GM21737 (cell line): ENCODE data around the gene GDPGP1.

Experiments used
- ATAC-seq: cut with Tn5 transposase; IDR thresholded peaks from one replicate; pipeline ENCODE4 v1.9.1; 2021; ENCODE audit warnings: mild to moderate bottlenecking, moderate library complexity; ENCODE audit not compliant: unreplicated experiment

The GDPGP1 gene

DNA sequence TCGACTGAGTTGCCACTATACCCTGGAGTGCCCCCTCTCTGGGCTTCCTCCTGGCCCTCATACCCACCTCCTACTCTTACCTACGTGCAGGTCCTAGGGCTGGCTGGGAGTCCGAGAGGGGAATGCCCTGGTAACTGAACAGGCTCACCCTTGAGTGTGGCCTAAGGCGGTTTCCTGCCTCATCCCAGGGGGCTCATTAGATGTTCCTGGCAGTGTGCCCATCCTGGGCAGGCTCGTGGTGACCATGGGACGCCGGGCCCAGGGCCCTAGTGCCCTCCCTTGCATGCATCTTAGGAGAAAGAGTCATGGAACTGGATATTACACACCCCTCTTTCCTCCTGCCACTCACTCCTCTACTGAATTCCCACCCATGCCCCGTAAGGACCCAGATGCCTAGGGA lies 30.1 kb upstream of the GDPGP1 start:
- no peak for ATAC-seq

DNA sequence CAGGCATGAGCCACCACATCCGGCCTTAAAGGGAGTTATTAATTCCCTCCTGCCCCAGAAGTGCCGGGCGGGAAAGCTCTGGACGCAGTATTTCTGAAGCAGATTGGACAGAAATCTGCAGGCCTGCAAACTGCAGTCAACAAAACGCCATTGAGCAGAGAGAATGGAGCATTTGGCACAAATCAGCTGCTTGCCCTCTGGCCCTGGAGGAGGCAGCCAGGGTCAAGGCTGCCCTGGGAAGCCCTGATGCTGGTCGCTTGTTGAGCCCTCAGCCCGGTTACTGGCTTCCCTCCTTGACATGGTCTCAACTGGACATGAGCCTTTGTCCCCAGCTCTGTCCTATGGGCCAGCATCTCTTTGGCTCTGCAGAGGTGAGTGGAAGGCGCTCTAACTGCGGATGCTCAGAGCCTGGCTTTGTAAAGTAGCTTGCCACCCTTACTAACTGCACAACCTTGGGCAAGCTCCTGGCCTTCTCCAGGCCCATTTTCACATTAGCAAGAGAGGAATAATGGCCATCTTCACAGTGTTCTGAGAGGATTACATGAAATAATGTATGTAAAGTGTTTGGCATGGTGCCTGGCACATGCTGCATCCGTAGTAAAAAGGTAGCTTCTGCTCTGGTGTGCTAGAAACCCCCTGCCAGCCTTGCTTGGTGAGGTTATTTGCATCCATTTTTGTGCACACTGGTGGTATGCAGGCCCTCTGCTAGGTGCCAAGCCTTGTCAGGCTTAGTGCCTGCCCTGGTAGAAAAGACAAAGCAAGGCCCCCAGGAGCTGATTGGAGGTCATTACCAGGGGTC lies 28.8 kb upstream of the GDPGP1 start:
- no peak for ATAC-seq

DNA sequence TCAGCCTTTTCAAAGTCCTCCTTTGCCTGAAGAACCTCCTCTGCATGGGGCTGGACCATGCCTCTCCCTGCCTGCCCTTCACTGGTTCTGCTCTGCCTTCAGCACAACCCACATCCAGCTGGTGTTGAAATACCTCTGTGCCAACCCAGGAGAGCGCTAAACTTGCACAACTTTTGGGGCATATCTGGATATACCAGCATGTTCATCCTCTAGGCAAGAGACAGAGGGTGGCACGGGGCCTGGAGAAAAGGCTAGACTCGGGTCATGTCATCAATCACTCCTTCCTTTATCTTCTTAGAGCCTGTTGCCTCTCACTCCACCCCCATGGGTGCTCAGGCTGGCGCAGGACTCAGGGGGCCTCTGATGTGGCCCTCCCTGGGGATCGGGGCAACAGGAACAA lies 28.1 kb upstream of the GDPGP1 start:
- ATAC-seq: no peak

DNA sequence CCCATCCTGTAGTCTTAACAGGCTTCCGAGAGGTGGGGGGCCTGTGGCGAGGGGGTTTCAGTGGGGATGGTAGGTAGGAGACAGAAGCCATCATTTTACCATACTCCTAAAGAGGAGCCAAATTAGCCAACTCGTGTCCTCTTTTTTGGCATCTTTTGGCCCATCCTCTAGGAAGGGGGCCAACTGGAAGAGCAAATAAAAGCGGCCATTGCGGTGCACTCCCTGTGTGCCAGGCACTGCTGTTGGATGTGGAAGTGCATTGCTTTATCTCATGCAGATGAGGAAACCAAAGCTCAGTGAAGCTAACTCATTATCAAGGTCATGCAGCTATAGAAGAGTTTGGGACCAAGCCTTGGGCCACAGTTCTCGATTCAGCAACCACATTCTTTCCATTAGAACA lies 26.8 kb upstream of the GDPGP1 start:
- no peak for ATAC-seq

DNA sequence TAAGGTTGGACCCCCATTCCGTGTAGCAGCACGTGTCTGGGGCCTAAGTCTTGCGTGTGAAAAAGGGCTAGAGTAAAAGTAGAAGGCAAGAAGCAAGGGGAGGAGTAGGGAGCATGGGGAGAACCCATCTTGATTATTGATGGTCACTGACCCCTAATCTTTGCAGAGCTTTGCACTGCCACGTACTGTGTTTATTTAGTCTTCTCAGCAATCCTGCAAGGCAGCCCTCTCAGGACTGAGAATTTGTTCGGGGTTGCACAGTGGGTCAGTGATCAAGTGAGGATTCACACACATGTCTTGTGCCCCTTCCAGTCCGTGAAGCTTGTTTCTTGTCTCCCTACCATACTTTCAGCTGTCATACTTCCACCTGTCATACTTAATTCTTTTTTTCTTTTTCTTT lies 25.7 kb upstream of the GDPGP1 start:
- no peak for ATAC-seq

DNA sequence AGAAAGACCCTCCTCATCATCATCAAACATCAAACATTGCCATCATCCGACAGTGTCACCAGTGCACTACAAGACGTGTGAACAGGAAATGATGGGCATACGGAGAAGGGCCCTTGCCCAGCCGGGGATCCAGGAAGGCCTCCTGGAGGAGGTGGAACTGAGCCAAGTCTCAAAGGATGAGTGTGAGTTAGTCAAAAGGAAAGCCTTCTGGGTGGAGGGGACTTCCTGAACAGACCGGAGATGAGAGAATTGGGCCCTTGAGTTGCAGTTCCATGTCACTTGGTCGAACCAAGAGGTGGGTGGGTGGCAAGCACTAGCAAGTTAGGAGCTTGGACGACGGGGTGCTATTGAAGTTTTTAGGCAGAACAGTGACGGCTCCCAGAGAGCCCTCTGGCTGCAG lies 24.4 kb upstream of the GDPGP1 start:
- ATAC-seq: no peak

DNA sequence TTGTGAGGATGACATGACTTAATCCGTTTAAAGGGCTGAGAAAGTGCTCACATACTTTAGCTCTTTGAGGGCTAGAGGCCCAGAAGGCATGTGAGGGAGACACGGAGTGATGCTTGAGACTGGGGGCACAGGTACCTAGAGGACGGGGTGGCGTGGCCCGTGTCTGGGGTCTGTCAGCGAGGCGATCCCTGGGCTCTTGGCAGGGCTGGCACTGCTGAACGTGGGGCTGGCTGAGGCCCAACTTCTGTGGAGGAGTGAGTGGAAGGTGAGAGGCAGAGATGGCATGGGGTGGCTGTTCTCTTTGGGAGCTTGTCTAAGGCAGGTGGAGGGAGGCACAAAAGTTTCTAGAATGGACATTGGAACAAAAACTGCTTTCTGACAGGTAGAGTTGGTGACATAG lies 23.4 kb upstream of the GDPGP1 start:
- no peak for ATAC-seq

DNA sequence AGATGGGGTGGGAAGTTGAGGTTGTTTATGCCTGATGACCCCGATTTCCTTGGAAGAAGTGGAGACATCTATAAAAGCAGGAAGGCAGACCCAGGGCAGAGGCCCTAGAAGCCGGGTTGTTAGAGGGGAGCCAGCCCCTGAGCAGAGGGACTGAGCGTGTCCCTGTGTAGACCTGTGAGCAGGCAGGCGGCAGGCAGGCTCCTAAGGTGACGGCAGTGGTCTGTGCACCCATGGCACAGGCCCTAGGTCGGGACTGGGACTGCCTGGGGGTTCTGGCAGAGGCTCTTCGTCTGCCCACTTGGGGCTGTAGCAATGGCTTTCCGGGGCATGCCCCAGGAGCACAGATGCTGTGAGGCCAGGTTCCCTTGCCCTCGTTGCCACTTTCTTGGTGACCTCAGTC lies 23.0 kb upstream of the GDPGP1 start:
- no peak for ATAC-seq

DNA sequence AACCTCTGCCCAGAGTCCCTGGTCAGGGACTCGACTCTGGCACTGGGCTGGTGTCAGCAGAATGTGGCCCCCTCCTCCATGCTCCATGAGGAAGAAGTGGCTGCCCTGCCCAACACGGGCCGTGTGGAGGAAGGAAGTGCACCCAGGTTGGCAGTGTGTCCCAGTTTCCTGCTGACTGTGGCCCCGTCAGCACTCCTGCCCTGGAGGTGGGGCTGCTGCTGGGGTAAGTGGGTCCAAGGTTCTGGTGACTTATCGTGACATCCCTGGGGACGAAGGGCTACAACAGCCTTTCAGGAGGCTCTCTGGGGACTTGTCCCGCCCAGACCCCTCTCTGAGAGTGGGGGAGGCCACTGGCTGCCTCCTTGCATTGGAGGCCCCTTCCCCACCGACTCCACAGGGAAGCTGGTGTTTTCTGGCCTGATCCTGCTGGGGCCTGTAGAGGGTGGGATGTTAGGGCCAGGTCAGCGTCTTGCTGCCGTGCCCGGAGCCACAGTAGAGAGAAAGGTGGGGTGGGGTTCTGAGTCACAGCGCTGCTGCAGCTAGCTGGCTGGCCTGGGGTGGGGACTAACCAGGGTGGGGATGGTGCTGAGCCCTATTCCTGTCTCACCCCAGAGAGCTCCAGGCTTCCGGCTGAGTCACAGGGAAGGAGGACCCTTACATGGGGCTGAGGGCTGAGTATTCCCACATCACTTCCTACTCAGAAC lies 22.4 kb upstream of the GDPGP1 start:
- no peak for ATAC-seq

DNA sequence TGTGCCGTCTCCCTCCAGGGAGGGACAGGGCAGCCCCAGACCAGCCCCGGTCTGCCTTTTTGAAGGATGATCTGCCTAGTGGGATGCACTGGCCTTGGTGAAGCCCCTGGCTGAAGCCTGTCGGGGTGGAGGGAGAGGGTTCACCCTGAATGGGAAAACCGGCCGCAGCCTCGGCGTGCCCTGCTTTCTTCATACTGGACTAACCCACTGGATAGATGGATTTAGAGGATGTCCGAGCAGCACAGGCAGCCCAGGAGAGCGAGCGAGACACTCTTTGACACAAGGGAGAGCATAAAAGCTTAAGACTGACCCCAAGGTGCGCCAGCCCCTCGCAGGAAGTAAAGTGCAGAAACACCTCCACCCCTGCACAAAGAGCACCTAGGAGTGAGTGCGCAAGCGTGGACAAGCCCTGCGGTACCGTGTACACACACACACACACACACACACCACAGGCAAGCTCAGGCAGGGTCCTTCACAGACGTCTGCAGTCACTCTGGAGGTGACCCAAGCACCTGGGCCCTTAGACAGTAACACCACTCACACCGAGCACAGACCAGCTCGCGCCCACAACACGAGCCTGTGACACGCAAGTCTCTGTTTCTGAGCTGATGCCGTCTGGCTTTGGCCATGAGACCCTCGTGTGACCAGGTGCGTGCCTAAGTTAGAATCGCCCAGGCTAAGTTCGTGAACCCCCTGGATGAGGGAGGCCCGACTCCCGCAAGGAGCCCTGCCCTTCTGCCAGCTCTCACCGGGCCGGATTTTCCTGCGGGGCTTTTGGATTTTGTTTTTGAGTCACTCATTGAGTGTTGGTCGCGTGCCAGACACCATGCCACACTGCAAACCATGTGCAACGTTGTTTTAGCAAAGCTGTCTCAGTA lies 21.5 kb upstream of the GDPGP1 start:
- no peak for ATAC-seq

DNA sequence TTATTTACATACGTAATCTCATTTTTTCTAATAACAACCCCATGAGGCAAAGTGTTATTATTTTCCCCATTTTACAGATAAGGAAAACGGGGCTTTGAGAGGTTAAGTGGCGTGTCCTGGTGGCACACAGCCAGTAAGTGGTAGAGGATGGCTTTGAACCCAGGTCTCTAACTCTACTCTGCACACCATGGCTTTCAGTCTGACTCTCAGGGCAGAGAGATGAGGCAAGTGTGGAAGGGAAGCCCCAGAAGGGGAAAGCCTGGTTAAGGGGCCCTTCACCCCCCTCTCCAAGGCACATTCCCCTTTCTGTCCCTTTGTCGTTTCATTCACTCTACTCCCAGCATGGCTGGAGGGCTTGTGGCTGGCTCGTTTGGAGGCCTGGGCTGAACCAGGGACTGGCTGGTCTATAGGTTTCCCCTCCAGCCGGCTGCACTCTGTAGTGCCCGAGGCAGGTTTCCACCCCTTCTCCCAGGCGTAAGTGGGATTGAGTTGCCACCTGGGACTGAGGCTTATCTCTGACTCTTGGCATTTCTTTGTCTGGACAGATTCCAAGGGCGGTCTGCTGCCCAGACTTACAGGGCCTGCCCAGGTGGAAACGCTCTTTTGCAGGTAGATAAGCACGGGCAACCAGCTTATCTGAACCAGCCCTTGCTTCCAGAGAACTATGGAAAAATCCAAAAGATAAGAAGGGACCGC lies 20.7 kb upstream of the GDPGP1 start:
- no peak for ATAC-seq

DNA sequence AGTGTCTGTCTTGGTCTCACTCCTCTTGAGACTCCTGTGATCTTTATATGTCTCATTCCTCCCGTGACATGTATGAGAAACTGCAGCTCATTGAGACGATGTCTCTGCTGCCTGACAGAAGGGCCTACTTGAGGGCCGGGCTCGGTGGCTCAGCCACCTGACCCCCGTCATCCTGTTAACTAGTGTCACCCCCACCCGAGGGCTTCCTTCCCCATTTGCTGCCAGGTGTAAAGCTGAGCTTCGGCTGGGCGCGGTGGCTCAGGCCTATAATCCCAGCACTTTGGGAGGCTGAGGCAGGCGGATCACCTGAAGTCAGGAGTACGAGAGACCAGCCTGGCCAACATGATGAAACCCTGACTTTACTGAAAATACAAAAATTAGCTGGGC lies 20.2 kb upstream of the GDPGP1 start:
- ATAC-seq: no peak

DNA sequence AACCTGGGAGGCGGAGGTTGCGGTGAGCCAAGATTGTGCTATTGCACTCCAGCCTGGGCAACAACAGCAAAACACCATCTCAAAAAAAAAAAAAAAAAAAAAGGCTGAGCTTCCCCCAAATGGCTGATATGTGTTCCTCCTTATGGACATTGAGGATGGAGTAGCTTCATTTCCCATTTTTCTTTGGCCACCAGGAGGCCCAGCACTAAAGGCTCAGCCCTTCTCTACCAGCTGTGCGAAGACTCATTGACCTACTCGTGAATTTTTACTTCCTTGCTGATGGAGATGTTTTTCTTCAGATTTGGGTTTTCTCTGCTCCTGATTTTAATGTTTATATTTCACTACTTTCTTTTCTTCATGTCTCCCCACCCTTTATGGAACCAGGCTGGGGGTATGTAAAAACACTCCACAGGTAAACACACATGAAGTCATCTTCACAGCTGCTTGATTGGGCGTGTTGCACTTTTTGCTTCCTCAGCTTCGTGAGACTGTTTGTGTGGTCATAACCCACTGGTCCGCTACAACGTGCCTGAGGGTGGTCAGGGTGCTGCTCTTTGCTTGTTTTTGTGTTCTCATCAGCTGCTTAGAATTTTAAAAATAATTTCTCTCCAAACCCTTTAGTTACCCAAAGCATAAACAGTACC lies 19.3 kb upstream of the GDPGP1 start:
- no peak for ATAC-seq

DNA sequence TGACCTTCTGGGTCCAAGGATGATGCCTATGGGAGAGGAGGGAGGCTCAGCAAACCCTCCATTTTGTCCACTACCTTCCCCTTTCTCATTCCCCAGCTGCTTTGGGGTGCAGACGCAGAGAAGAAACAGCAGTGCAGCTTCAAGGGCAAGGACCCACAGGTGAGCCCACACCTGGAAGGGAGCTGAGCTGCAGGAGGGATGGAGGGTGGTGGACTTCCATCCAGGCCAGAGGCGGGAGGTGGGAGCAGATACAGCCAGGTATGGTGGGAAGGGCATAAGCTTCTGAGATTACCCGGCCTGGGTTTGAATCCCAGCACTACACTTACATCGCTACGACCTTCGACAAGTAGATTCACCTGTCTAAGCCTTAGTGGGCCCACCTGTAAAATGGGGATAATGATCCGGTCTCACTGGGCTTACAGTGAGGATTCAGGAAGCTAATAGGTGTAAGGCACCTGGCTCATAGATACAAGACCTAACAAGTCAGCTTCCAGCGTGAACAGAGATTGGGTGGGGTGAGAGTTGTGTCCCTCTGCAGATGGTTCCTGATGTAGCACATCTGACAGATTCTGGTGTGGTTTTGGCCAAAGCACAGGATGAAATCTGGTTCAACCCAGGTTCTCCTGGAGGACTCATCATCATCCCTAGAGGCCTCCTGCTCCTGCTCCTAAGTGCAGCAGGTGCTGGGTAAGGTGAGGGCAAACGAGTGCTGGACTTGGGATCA lies 16.2 kb upstream of the GDPGP1 start:
- ATAC-seq: no peak

DNA sequence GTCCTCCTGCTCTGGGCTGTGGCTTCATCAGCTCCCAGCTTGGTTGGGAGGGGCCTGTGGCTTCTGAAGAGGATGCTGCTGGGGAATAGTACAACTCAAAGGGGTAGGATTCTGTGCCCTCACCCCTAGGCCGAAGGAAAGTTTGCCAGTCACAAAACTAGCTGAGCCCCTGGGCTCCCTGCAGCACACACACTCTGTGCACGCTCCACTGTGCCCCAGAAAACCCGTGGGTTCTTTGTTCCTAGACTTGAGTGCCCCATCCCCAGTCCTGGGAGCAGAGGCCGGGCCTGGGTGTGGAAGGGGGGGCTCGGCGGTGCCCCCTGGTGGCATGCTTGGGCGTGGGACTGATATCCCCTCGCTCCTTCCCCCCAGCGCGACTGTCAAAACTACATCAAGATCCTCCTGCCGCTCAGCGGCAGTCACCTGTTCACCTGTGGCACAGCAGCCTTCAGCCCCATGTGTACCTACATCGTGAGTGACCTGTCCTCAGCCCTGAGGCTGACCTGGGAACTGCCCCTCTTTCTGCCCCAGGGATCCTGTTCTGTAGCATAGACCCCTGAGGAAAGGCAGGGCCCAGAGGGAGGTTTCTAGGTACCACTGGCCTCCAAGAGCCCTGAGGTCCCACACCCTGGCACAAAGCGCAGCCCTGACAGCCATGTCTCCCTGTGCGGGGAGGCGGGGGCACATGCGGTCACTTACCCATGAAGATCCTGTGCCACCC lies 14.4 kb upstream of the GDPGP1 start:
- no peak for ATAC-seq

DNA sequence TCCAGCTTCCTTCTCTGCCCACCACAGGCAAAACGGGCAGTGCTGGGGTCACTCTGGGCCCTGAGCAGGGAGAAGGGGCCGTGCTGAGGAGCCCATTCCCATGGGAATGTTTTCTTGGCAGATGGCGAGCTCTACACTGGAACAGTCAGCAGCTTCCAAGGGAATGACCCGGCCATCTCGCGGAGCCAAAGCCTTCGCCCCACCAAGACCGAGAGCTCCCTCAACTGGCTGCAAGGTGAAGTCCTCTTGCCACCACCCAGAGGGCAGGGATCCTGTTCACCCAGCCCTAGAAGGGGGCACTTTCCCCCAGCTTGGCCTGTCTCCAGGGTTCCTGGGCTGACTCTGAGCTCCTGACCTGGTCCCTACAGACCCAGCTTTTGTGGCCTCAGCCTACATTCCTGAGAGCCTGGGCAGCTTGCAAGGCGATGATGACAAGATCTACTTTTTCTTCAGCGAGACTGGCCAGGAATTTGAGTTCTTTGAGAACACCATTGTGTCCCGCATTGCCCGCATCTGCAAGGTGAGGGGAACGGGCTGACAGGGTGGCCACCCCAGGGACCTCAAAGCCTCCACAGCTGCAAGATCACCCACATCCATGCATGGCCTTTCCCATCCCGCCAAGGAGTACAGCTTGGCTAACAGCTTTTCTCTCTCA lies 12.6 kb upstream of the GDPGP1 start:
- ATAC-seq: no peak

DNA sequence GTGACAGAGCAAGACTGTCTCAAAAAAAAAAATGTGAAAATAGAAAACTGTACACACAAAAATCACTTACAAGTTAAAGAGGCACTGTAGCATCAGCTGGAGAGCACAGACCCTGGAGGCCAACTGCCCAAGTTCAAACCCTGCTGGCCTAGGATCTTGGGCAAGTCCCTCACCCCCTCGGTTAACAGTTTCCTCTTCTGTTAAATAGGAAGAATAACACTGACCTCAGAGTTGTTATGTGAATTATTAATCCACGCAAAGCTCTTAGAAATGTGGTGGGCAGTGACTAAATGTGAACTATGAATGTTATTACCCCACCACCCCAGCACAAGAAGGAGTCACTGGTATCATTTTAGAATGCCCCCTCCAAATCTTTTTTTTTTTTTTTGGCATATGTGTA lies 11.5 kb upstream of the GDPGP1 start:
- ATAC-seq: no peak

DNA sequence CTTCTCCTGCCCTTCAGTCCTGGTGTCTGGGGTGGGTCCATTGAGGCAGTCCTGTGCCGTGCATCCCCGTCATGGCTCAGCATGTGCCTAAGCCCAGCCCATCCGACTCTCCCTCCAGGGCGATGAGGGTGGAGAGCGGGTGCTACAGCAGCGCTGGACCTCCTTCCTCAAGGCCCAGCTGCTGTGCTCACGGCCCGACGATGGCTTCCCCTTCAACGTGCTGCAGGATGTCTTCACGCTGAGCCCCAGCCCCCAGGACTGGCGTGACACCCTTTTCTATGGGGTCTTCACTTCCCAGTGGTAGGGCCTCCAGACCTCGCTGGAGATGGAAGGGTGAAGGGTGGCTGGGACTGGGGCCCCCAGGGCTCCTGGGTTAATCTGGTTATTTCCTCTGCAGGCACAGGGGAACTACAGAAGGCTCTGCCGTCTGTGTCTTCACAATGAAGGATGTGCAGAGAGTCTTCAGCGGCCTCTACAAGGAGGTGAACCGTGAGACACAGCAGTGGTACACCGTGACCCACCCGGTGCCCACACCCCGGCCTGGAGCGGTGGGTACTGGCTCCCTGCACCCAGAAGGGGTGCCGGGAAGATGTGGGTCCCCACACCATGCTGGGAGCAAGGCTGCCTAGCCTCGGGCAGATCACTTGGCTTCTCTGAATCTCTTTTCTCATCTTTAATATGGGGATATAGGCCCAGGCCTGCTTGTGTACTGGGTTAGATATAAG lies 10.4 kb upstream of the GDPGP1 start:
- no peak for ATAC-seq
